GM18873 (cell line): ENCODE measurements around the gene SLFNL1.
A peak's percentile ranks its signal among the peaks of the same experiment; 100 is the strongest.

Experiments used
- ATAC-seq: cut with Tn5 transposase; IDR thresholded peaks from one replicate; pipeline ENCODE4 v1.9.1; 2021; ENCODE audit warnings: mild to moderate bottlenecking, moderate library complexity, moderate number of reproducible peaks; ENCODE audit not compliant: unreplicated experiment, low FRiP score

Gene SLFNL1

GRCh38 chr1:40987439-40988276 lies 33.9 kb downstream of the SLFNL1 start:
- no peak for ATAC-seq

DNA sequence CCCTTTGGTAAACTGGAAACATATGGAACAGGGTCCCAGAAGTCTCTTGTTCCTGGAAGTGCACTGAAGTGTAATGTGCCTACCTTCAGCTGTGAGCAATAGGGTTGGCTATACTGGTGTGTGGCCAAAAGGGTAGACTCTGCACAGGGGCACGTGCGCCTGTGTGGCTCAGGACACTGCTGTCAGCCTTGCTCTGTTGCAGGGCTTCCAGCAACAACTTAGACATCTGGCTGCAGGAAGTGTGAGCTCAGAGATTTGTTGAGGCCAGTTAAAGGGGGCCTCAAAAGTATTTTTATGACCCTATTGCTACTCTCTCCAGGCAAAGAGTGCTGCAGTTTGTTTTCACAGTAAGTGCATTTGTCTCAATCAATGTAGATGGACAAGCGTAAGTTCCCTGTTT lies 34.6 kb downstream of the SLFNL1 start:
- ATAC-seq, result no peak

GRCh38 chr1:40986328-40986783 lies 35.2 kb downstream of the SLFNL1 start:
- no peak for ATAC-seq

GRCh38 chr1:40985875-40986274 lies 35.6 kb downstream of the SLFNL1 start:
- ATAC-seq, result no peak

DNA sequence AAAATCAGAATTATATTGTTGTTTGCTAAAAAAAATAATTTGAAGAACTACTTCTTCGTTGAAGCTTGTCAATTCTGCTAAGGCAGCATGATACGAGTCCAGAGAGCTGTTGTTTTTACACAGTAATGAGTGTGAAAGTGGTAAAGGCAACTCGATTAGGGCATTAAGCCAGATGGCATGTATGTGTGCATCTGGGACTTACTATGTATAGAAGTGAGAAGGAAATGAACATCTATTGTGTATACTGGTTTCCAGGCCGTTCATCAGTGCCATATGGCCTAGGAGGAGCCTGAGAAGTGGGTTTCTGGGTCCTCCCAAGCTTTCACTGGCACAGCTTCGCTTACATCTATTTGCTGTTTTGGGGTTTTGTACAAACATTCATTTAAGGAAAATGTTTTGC lies 36.4 kb downstream of the SLFNL1 start:
- no peak for ATAC-seq

DNA sequence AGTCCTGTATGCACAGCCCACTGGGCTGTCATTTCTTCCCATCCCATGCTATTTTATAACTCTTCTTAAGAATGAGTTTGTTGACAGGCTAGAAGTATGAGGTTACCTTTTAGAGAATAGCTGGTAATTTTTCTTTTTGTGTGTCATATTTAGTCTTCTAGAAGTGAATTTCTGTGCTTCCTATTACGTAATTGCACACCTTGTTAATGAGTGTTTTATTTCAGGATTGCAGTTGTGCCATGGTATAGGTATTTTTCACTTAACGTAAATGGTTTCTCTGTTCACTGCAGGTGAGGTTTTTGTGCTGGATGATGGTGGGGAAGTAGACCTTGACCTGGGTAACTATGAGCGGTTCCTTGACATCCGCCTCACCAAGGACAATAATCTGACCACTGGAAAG lies 37.0 kb downstream of the SLFNL1 start:
- ATAC-seq, result no peak

DNA sequence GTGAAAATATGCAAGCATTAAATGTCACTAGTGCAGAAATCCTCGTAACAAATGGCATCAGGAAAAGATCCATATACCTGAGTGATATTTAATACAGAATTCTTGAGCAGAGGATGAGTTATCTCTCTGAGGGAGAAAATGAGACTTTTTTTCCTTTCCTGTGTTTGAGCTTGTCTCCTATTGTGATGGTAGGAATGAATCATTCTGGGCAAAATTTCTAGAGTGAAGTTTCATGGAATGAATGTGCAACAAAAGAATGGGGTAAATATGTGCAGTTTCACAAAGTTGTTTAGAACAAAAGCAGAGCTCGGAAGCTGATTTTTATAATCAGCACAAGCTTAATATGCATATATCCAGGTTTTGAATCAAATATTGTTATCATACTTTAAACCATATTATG lies 37.5 kb downstream of the SLFNL1 start:
- ATAC-seq, result no peak

DNA sequence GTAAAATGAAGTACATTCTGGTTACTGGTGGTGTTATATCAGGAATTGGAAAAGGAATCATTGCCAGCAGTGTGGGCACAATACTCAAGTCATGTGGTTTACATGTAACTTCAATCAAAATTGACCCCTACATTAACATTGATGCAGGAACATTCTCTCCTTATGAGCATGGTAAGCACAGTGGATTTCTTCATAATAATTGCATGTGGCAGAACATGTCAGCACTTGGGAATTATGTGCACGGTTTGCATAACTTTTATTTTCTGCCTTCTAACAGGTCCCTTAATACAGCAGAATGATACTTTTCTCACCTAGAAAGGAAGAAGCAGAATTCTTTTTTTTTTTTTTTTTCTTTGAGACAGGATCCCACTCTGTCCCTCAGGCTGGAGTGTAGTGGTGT lies 38.2 kb downstream of the SLFNL1 start:
- ATAC-seq, result no peak

DNA sequence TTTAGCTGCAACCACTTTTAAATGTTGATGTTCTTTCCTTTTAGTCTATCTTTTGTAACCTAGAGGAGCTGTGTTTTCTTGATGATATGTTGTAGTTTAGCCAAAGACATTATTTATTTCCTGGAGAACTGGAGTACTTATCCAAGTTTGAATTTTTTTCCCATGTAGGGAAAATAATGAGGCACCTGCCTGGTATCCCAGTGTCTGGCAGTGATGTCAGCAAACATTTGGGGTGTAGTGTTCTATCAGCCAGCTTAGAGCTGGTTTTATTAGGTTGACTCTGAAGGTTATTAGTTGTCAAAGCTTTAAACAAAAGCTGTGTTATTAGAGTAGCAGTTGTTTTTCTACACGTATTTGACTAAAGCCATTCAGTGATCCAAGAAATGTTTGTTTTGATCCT lies 38.8 kb downstream of the SLFNL1 start:
- ATAC-seq, result no peak

DNA sequence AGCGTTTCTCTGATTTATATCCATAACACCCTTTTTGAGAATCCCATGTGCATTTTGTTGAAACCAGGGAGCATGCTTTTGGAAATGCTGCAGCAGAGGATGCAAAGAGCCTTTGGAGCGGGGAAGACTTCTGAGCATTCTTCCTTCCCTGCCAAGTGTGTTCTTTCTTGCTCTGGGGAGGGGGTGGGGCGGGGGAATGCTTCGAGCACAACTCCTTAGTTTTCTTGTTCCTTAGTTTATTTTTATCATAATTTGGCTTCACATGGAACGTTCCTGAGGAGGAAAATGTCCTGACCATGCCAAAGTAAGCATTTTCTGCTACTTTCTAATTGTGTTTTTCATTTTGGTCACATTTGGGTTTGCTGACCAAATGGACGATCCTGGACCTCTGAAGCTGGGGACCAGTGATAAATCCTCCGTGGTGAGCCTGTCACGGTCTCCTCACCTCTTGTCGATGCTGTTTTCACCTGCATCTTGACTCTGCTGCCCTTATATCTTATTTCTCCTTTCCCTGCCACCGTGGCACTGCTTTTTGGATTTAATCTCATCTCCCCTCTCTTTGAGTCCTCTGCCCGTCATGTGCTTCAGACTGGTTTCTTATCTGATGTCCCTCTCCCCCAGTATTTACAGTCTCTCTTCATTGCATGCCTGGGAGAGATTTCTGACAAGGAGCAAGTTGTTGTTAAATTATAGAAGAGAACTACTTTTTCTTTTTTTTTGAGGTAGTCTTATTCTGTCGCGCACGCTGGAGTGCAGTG lies 39.7 kb downstream of the SLFNL1 start:
- ATAC-seq, result no peak

GRCh38 chr1:40980453-40981121 lies 40.9 kb downstream of the SLFNL1 start:
- no peak for ATAC-seq

- ATAC-seq, result peak; percentile 19
Measured at GRCh38 chr1:40980068-40980452, 41.5 kb downstream of the SLFNL1 start.

DNA sequence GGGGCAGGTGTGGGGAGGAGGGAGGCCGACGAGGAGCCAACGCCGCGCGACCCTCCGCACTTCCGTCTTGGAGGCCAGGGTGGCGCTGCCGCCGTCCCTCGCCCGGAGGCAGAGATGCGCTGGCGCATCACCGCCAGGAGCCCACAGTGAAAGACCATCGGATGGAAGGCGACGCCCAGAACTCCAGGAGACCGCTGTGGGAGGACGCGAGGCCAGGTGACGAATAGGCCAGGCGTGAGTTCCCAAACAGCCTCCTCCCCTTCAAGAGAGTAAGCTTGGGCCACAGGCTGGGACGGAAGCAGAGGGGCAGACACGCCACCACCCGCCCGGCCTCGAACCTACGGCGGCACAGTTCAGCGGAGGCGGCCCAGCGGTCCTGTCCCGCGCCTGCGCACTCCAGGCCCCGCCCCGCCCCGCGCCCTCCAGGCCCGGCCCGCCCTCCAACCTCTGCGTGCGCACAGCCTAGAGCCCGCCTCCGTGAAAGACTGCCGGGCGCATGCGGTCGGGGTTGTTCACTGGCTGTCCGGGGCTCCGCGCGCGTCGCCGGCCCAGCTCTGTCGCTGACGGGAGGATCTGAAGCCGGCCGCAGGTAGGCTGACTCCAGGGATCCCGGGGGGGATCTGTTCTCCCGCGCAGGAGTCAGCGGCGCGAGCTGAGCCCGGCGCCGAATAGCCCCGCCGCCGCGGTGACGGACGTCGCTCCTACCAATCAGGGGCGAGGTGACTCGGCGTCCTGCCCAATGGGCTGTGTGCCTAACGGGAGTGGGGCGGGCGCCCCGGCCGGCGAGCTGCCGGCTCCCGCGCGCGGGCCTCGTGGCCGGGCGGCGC lies 42.1 kb downstream of the SLFNL1 start, which contains the start of gene CTPS1:
Gene CTPS1, plus strand, starts transcription at position 456 of the 827 bp plus-strand sequence. CDS start 3,595 bp downstream, outside the sequence.
- peak; percentile 76 for ATAC-seq

DNA sequence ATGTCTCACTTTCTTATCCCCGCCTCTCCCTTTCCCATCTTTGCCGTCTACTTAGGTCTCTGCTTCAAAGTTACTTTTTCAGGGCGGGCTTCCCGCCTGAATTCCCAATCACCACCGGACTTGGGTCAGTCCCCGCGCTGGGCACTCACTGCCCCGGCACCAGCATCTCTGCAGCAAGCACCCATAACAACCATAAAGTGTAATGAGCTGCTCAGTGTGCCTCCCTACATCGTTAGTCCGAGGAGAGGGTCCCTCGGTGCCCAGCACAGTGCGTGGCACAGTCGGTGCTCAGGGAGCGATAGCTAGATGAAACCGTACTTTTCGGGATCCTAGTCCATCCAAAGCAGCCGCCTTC lies 42.7 kb downstream of the SLFNL1 start:
- ATAC-seq, result no peak

DNA sequence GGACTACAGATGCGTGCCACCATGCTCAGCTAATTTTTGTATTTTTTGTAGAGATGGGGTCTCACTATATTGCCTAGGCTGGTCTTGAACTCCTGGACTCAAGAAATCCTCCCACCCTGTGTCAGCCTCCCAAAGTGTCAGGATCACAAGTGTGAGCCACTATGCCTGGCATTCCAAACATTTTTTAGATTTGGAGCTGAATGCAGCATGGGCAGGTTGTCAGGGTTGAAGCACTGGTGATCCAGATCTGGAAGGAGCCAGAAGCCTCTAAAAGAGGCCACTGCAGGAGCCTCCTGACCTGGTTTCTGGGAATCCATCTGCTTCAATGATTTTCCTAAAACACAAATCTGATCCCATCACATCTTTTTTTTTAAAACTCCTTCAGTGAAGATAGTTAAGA lies 43.8 kb downstream of the SLFNL1 start:
- ATAC-seq, result no peak

- no peak for ATAC-seq
Measured at GRCh38 chr1:40976952-40977690, 44.4 kb downstream of the SLFNL1 start.

- ATAC-seq, result no peak
Measured at GRCh38 chr1:40974945-40975344, 46.6 kb downstream of the SLFNL1 start.

GRCh38 chr1:40973912-40974311 lies 47.6 kb downstream of the SLFNL1 start:
- ATAC-seq, result no peak

DNA sequence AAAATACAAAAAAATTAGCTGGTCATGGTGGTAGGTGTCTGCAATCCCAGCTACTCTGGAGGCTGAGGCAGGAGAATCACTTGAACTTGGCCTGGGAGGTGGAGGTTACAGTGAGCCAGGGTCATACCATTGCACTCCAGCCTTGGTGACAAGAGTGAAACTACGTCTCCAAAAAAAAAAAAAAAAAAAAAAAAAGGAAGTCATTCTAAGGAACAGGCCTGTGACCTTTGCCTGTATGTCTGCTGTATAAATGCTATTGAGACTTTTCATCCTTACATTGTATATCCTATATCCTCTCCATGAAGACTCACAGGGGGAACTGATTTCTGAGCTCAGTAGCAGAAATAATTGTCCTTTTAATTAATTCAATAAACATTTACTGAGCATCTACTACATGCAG lies 49.6 kb downstream of the SLFNL1 start:
- no peak for ATAC-seq

DNA sequence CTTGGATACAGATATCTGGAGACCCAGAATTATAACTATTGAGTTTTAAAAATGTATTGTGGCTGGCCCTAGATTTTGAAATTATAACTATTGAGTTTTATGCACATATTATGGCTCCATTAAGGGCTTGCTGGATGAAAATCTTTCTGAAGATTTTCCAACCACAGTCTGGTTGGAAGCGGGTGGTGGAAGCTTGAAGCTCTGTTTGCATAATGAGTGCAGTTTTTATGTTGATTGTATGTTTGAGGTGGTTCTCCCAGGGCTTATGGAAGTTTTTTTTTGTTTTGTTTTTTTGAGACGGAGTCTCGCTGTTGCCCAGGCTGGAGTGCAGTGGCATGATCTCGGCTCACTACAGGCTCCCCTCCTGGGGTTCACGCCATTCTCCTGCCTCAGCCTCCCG lies 52.1 kb downstream of the SLFNL1 start:
- ATAC-seq, result no peak
